ENCODE measurements around the gene ABCB1.

- TF ChIP-seq EP300 (IDR thresholded peaks at IDR 0.05; ENCODE audit: borderline replicate concordance in 1 of 2, low read depth in 2 of 2, low read length in 2 of 2) (no peak), POLR2A (IDR thresholded peaks at IDR 0.05; ENCODE audit: control extremely low read depth in 1 of 2, low read depth in 2 of 2, low read length in 2 of 2) (no peak), SP1 (IDR thresholded peaks at IDR 0.05; ENCODE audit: low read depth, low read length) (no peak), RFX5 (IDR thresholded peaks at IDR 0.05; ENCODE audit: borderline replicate concordance, low read depth, low read length) (no peak), EZH2 (IDR thresholded peaks at IDR 0.05; ENCODE audit: low read depth, low read length, severe bottlenecking) (no peak), TAF1 (IDR thresholded peaks at IDR 0.05; ENCODE audit: low read depth, low read length) (no peak)
These were observed 35.2 kb upstream of the ABCB1 start for GRCh38 chr7:87635921-87636320.
